ENCODE data around the gene UBE2M.
"Not testable (repeated sequence)": the region's sequence is repeated elsewhere in the genome, so short reads cannot be mapped to it uniquely, and the experiment has no call there.

Gene UBE2M

GRCh38 chr19:58539169-58539559 lies 19.2 kb downstream of the UBE2M start:
- DNase-seq (ENCODE audit: low read depth, low spot score), result not testable (repeated sequence)

GRCh38 chr19:58538257-58539168 lies 19.9 kb downstream of the UBE2M start:
- no peak for DNase-seq (ENCODE audit: low read depth, low spot score)

DNA sequence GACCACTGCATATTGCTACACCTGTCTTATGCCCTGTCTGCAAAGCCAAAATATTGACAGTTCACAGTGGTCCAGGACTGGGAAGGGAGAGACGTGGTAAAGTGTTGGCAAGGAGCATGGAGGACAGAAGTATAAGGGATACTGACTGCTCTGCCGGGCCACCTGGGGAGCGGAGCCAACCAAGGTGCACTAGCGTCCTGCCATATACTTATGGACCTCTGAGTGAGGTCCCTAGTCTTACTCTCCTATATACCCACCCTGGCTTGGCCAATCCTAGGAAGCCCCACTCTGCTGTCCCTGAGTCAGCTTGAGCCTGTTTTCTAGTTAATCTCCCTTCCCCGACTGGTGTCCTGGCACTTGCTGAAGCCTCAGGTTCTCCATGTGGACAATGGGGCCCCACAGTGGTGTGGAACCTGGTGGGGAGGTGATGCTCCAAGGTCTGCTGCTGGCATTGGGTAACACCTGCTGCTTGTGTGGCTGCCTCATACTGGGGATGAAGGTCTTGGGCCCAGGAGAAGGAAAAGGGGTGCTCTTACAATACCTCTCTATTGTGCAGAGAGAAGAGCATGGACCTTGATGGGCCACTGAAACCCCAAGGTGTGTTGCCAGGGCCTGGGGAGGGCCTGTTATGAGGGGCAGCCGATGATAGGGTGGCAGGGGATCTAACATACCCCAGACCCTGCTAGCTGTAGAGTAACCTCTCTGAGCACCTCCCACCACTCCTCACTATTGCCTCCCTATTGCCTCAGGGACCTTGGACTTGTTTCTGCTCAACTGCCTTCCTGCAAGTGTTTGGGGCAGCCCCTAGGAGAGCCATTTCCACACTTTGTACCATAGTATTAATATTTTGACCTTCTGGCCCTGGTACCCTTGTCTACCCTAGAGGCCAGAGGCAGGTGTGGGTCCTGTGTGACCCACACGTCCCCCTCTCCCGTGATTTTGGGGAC lies 21.3 kb downstream of the UBE2M start:
- no peak for DNase-seq (ENCODE audit: low read depth, low spot score)

- DNase-seq (ENCODE audit: low read depth, low spot score), result no peak
Observed at GRCh38 chr19:58535857-58536256, 22.6 kb downstream of the UBE2M start.

DNA sequence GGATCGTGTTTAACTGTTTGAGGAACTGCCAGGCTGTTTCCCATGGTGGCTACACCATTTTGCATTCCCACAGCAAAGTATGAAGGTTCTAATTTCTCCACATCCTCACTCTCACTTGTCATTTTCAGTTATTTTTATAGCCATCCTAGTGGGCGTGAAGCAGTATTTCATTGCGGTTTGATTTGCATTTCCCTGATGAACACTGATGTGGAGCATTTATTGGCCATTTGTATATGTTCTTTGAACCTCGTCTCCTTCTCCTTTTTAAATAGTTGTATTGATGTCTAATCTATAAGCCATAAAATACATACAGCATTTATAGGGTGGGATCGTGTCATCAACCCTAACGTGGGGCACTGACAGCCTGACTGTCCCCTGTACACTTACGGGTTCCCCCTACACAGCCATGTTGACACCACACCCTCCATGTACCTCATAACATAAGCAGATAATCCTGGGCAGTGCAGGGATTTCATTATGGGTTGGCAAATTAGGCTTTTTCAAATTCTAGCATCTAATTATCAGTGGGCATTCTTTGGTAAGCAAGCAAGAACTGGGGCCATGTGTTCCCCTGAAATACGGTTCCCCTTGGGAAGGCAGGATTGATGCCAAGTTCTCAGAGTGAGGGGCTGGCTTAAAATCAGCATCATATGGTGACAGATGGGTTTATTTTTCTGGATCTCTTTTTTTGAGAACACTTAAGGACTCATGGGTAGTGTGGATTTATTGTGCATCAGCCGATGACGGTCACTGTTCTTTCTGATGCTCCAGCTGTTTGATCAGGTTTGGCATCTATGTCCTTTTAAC lies 27.2 kb downstream of the UBE2M start:
- DNase-seq (ENCODE audit: low read depth, low spot score), result no peak

DNA sequence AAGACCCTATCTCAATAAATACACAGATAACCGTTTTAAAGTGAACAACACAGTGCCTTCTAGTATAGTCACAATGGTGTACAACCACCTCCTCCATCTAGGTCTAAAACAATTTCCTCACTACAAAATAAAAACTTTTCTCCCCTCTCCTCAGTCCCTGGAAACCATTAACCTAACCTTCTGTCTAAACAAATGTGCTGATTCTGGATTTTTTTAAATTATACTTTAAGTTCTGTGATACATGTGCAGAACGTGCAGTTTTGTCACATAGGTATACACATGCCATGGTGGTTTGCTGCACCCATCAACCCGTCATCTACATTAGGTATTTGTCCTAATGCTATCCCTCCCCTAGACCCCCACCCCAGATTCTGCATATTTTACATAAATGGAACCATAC lies 29.0 kb downstream of the UBE2M start:
- no peak for DNase-seq (ENCODE audit: low read depth, low spot score)

DNA sequence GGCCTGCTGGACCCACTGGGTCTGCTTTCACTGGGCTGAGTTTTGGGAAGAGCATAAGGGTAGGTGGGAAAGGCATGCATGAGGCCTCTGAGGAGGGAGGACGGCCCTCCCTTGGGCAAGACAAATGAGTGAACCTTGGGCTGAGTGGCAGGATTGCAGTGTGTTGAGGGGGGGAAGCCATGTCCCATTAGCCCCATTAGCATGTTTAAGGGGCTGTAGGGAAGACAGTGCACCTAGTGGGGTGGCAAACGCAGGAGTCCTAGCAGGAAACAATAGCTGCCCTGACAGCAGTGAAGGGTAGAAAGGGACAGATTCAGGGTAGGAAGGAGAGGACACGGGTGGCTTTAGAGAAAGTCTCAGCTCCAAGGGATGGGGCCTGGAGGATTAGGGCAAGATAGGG lies 35.7 kb downstream of the UBE2M start:
- DNase-seq (ENCODE audit: low read depth, low spot score), result no peak

GRCh38 chr19:58521651-58522050 lies 36.8 kb downstream of the UBE2M start:
- DNase-seq (ENCODE audit: low read depth, low spot score), result no peak

- no peak for DNase-seq (ENCODE audit: low read depth, low spot score)
Observed at GRCh38 chr19:58520257-58520599, 38.2 kb downstream of the UBE2M start.

DNA sequence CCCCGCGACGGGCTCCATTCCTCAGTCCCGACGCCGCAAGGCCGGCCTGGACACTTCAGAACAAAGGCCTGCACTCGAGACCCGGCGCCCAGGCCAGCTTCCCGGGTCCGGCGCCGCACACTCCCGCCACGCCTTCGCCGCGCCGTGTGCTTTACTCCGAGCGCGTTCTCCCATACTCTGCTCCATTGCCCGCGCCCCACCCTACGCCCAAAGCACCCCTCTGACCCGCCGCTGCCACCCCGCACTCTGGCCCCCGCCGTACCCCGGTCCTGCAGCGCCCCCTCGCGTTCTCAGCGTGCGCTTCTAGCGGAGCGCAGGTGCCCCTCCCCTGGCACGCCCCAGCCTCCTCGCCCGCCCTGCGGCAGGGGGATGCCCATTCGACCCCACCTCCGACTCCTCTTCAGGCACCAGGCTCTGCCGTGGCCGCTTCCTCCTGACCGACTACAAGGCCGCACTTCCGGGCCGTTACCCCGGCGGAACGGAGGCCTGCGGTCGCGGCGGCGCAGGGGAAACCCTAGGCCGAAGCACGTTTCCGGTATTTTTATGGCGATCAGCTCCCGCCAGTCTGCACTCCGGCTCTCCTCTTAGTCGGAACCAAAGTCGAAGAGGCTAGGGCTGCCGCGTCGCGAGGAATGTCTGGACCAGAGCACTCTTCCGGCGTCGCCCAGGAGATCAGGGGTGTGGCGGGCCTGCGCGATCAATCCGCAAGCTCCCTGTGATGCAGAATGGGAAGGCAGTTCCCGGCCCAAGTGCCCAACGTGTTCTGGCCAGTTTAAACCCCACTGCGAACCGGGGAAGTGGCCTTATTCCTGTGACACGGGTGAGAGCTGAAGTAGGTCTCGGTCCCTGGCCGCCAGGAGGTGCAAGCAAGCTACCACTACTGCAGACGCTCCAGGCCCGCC lies 38.8 kb downstream of the UBE2M start, which contains the start of gene ZBTB45:
Gene ZBTB45 (minus strand): TSS at position 456 of the 902 bp plus-strand sequence. CDS start 2,137 bp downstream, outside the sequence.
- DNase-seq (ENCODE audit: low read depth, low spot score), result peak; percentile 88

DNA sequence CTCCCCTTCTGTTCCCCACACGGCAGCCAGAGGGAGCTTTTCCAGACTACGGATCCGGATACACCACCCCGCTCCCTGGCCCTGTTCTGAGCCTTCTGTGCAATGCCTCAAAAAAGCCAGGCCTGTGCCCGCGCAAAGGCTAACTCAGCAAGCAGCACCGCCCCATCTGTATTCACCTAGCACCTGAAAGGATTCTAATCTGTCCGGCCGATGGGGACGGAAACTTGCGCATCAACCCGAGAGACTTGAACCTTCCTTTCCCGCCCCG lies 39.4 kb downstream of the UBE2M start:
- DNase-seq (ENCODE audit: low read depth, low spot score), result peak; percentile 42

GRCh38 chr19:58518256-58519086 lies 39.9 kb downstream of the UBE2M start:
- no peak for DNase-seq (ENCODE audit: low read depth, low spot score)

DNA sequence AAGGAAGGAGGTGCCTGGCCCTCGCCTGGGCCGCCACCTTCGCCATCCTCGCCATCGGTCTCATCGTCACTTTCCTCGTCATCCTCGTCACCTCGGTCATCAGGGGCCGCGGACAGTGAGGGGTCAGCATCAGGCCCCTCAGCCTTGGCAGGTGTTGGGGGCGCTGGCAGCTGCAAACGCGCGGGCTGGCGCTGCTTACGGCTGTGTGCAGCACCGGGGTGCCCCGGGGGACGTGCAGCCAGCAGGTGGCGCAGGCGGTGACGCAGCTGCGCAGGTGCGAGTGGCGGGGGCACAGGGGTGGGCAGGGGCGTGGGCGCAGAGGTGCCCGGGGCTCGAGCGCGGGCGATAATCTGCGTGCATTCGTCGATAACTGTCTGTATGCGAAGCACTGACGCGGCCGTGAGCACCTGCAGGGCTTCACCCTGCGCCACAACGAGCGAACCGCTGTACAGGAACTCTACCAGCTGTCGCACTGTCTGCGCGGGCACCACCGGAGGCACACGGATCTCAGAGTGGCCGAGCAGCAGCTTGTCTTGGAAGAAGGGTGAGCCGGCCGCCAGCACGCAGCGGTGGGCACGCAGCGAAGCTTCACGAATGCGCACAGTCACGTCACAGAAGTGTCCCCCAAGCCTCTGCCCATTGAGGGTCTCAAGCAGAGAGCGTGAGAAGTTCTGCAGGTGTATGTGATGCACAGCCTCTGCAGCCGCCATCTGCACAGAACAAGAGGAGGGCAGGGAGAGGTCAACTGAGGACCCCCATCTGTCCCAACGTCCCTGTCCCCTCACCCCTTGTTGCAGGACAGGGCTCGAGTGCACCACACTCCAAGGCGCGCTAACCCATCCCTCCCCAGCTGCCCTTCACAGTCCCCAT lies 41.2 kb downstream of the UBE2M start:
- no peak for DNase-seq (ENCODE audit: low read depth, low spot score)

- DNase-seq (ENCODE audit: low read depth, low spot score), result no peak
Observed at GRCh38 chr19:58516246-58516836, 42.1 kb downstream of the UBE2M start.

GRCh38 chr19:58515259-58515658 lies 43.2 kb downstream of the UBE2M start:
- no peak for DNase-seq (ENCODE audit: low read depth, low spot score)

DNA sequence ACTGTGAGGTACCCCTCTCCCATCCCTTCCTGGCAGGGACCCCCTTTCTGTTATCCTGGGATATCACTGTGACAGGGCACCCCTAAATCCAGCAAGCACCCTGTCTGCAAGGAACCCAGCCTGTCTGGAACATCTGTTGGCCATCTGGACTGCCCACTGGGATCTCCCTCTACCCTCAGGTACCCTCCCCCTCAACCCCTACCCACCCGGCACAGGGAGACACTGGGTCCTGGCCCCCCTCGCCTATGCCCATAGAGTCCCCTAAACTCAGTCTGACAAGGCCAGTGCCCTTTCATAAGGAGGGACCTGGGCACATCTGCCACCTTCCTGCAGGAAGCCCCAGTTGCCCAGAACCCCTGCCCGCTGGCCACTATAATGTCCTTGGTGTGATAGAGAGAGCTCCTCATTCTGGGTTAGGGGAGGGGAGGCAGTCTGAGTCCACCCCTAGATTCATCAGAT lies 43.8 kb downstream of the UBE2M start:
- DNase-seq (ENCODE audit: low read depth, low spot score), result no peak

GRCh38 chr19:58513694-58514563 lies 44.5 kb downstream of the UBE2M start:
- DNase-seq (ENCODE audit: low read depth, low spot score), result peak; percentile 40
